NCI-H1105 (cell line): ENCODE measurements around the gene SLC25A29.
"Not testable (repeated sequence)": the region's sequence is repeated elsewhere in the genome, so short reads cannot be mapped to it uniquely, and the experiment has no call there.

Source experiments
- DNase-seq: peaks from one replicate; lab custom pipeline; 2025; lab: John Stamatoyannopoulos, UW

Gene SLC25A29

GRCh38 chr14:100312110-100312876 lies 6.0 kb upstream of the SLC25A29 start:
- not testable (repeated sequence) for DNase-seq

GRCh38 chr14:100309028-100309737 lies 2.9 kb upstream of the SLC25A29 start:
- DNase-seq, result no peak

GRCh38 chr14:100308427-100308792 lies 2.2 kb upstream of the SLC25A29 start:
- DNase-seq, result not testable (repeated sequence)

- no peak for DNase-seq
These were observed 1.7 kb upstream of the SLC25A29 start for GRCh38 chr14:100307766-100308426.

- no peak for DNase-seq
These were observed 938 bp upstream of the SLC25A29 start for GRCh38 chr14:100306998-100307765.

- DNase-seq, result peak; percentile 47
These were observed 732 bp downstream of the SLC25A29 start for GRCh38 chr14:100305324-100306100.

GRCh38 chr14:100304825-100305323 lies 1.4 kb downstream of the SLC25A29 start:
- DNase-seq, result peak; percentile 71

GRCh38 chr14:100303925-100304324 lies 2.3 kb downstream of the SLC25A29 start:
- DNase-seq, result no peak

GRCh38 chr14:100303179-100303578 lies 3.1 kb downstream of the SLC25A29 start:
- no peak for DNase-seq

GRCh38 chr14:100302616-100303015 lies 3.6 kb downstream of the SLC25A29 start:
- no peak for DNase-seq

- DNase-seq, result no peak
These were observed 7.0 kb downstream of the SLC25A29 start for GRCh38 chr14:100299238-100299560.

GRCh38 chr14:100298551-100299237 lies 7.5 kb downstream of the SLC25A29 start:
- no peak for DNase-seq

- no peak for DNase-seq
These were observed 8.6 kb downstream of the SLC25A29 start for GRCh38 chr14:100297320-100298300.

- DNase-seq, result not testable (repeated sequence)
These were observed 9.5 kb downstream of the SLC25A29 start for GRCh38 chr14:100296729-100297128.

- no peak for DNase-seq
These were observed 10.1 kb downstream of the SLC25A29 start for GRCh38 chr14:100296106-100296651.

GRCh38 chr14:100295376-100296105 lies 10.7 kb downstream of the SLC25A29 start:
- no peak for DNase-seq

GRCh38 chr14:100294963-100295330 lies 11.3 kb downstream of the SLC25A29 start:
- no peak for DNase-seq

GRCh38 chr14:100294213-100294962 lies 11.9 kb downstream of the SLC25A29 start:
- no peak for DNase-seq
